Fibroblast of peridontal ligament (primary cell): Measurements from ENCODE around the gene LFNG.
"Not testable (repeated sequence)": the region's sequence is repeated elsewhere in the genome, so short reads cannot be mapped to it uniquely, and the experiment has no call there.

ENCODE experiments used
- DNase-seq: peaks from one replicate; pipeline ENCODE4 v3.0.0-alpha.2; 2010; ENCODE audit errors: extremely low read depth

Gene LFNG

DNA sequence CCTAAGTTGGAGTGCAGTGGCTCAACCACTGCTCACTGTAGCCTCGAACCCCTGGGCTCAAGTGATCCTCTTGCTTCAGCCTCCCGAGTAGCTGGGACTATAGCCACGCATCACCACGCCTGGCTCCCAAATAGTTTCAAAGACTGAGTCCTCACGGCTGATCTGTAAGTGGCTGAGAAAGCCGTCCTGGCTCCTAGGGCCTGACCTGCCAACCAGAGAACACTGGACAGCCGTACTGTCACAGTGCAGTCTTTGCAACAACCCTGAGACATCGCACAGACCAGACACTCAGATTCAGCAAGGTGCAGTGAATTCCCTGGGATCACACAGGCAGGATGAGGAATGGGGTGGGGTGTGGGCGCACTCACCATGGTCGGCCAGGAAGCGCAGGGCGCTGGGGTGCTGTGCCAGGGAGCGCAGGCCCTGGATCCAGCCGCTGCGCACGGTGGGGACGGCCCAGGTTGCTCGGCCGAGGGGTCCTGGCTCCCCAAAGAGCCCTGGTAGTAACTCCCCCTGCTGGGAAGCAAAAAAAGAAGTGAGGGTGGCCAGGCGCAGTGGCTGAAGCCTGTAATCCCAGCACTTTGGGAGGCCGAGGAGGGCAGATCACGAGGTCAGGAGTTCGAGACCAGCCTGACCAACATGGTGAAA, 25.1 kb downstream of the LFNG start:
- DNase-seq, result no peak

- DNase-seq, result no peak
These were observed 26.3 kb downstream of the LFNG start for GRCh38 chr7:2545746-2546425.

DNA sequence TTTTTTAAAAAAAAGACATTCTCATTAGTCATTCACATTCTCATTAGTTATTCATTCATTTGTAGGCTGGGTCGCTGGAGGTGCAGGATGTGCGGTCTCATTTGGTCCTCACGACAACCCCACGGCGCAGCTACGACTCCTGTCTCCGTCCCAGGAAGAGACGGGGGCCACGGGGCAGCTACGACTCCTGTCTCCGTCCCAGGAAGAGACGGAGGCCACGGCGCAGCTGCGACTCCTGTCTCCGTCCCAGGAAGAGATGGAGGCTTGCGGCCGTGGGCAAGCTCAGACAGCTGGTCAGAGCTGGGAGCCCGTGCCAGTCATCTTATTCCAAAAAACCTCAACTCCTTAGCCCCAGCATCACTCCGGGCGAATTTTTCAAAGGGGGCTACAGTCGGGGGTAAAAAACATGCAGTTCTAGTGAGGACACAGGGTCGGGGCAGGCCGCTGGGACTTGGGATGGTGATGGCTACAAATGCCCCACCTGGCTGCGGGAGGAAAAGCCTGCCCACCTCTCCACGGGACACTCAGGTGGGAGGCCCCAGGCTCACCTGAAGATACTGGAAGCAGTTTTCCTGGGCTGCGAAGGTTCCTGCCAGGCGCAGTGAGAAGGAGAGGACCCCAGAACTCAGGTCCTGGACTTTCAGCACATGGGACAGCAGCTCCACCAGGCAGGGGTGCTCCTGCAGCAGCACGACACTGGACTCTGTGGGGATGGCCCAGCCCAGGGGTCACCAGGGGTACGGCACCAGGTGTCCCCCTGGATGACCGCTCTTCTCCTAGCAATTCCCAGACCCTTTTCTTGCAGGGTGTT, 27.4 kb downstream of the LFNG start:
- DNase-seq, result no peak

DNA sequence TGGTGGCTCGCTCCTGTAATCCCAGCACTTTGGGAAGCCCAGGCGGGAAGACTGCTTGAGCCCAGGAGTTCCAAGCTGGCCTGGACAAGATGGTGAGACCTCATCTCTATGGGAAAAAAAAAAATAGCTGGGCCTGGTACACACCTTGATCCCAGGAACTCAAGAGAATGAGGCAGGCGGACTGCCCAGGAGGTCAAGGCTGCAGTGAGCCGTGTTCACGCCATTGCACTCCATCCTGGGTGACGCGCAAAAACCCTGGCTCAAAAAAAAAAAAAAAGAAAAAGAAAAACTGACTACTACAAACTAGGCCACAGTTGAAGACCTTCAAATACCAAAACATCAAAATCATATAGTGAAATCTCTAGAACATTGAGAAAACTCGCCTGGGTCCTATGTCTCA, 31.8 kb downstream of the LFNG start:
- DNase-seq, result no peak

- no peak for DNase-seq
These were observed 33.5 kb downstream of the LFNG start for GRCh38 chr7:2553108-2553507.

DNA sequence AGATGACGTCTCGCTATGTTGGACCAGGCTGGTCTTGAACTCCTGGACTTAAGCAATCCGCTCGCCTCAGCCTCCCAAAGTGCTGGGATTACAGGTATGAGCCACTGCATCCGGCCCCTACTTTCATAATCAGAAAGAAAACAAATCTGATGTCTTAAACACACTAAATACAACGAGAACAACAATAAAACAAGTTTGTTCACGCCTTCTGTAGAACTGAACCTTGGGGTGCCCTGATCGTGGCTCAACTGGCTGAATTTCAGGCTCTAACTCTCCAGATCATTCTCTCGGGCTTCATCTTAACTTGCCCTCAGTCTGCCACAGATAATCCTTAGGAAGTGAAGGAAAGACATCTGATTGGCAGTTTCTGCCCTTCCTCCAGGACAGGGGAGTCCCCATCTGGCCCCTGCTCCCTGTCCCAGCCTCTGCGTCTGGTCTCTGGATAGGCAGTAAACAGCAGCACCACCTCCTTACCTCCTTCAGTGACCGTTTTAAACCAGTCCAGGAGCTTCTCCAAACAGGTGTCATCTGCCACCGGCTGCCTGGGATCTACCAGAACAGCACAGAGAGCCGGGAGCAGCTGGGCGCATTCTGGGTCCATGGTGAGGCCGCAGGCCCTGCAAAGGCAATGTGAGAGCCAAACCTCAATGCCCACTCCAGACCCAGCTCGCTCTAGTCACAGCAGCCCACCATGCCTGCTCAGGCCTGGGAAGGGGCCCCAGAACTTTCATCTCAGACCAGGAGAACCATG, 34.4 kb downstream of the LFNG start:
- DNase-seq, result no peak

DNA sequence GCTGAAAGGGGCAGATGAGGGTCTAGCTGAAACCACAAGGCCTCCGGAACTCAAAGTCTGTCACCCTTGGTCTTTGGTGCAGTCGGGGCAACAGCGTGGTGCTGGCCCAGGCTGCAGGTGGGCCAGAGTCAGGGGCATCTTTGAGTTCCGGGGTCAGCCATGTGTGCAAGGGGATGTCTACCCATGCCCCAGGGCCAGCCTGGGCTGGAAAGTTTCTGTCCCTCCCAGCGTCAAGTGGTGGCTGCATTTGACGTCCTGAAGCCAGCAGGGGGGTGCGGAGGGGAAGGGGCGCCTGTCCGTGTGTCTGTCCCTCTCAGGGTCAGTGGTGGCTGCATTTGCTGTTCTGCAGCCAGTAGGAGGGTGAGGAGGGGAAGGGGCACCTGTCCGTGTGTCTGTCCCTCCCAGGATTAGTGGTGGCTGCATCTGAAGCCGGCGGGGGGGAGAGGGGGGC, 35.1 kb downstream of the LFNG start:
- DNase-seq, result no peak

DNA sequence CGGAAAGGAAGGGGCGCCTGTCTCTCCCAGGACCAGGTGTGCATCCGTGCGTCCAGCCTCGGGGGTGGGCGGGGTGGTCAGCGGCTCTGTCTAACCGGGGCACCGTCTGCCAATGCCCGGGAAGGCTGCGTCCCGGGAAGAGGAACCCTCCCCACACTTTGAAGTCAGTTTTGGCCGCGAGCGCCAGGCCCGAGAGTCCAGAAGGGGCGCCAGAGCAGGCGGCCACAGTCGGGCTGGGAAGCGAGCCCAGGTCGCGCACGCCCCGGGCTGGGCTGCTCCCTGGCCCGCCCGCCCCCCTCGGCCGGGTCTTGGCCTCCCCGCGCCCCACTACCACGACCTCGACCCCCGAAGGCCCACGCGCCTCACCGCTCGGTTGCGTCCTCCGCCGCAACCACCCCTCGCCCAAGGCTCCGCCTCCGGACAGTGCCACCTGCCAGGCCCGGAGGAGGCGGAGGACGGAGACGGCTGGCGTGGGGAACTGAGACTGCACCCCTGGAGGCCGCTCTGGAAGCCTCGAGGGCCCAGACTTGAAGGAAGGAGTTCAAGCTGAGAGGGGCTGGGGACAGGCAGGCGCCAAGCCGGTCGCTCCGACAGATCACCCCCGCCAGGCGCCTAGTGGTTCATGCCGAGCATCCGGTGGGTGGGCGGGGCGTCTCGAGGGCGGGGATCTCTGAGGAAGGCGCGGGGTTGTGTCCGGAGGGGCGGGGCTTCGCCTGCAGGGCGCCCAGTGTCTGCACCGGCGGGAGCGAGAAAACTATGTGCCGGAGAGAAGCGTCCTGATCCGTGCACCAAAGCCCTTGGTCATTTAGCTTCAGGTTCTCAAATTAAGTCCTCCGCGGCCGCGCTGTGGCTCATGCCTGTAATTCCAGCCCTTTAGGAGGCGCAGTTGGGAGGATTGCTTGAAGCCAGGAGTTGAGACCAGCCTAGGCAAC, 35.8 kb downstream of the LFNG start, which contains the start of gene BRAT1:
Gene BRAT1 (minus strand): TSS at position 404 of the 932 bp plus-strand sequence. CDS start 1,093 bp downstream, outside the sequence.
- peak; percentile 83 for DNase-seq

DNA sequence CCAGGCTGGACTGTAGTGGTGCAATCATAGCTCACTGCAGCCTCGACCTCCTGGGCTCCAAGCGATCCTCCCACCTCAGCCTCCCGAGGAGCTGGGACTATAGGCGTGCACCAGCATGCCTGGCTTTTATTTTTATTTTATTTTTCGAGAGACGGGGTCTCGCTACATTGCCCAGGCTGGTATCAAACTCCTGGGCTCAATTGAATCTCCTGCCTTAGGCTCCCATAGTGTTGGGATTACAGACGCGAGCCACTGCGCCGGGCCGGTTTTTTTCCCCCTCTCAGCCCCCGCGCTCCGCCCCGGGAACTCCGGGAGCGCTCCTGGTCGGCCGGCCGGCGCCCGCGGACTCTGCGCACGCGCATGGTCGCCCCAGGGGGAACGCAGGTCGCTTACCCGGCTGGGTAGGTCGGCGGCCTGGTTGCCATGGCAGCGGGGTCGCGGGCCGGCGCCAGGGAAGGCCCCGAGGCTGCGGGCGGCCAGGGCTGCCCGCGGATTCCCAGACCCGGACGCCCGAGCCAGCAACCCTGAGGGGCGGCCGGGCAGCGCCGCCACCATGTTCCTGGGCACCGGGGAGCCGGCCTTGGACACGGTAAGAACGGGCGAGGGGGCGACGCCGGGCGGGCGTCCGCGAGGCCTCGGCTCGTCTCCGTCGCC, 39.2 kb downstream of the LFNG start, which contains the start of gene IQCE:
Gene IQCE (plus strand): TSS at position 351 of the 654 bp plus-strand sequence. CDS start 203 bp downstream, at position 554.
- DNase-seq, result peak; percentile 81

GRCh38 chr7:2559283-2559950, 39.8 kb downstream of the LFNG start:
- DNase-seq, result no peak

- not testable (repeated sequence) for DNase-seq
These were observed 44.4 kb downstream of the LFNG start for GRCh38 chr7:2563955-2564354.

GRCh38 chr7:2564970-2565540, 45.5 kb downstream of the LFNG start:
- DNase-seq, result no peak

DNA sequence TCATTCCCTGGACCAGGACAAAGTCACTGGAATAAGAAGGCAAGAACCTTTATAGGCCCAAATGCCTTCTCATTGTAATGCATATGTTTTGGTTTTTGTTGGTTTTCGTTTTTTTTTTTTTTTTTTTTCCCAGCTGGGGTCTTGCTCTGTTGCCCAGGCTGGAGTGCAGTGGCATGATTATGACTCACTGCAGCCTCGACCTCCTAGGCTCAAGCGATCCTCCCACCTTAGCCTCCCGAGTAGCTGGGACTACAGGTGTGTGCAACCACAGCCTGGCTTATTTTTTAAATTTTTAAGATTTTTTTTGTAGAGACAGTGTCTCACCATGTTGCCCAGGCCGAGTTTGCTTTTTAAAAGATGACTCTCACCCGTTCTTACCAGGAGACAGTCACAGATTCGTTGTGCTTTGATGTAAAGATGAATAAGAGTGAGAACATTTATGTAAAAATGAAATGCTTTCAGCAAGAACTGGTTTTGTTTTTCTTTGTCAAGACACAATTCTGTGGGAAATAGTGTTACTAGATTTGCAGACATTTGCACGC, 46.8 kb downstream of the LFNG start:
- DNase-seq, result no peak

DNA sequence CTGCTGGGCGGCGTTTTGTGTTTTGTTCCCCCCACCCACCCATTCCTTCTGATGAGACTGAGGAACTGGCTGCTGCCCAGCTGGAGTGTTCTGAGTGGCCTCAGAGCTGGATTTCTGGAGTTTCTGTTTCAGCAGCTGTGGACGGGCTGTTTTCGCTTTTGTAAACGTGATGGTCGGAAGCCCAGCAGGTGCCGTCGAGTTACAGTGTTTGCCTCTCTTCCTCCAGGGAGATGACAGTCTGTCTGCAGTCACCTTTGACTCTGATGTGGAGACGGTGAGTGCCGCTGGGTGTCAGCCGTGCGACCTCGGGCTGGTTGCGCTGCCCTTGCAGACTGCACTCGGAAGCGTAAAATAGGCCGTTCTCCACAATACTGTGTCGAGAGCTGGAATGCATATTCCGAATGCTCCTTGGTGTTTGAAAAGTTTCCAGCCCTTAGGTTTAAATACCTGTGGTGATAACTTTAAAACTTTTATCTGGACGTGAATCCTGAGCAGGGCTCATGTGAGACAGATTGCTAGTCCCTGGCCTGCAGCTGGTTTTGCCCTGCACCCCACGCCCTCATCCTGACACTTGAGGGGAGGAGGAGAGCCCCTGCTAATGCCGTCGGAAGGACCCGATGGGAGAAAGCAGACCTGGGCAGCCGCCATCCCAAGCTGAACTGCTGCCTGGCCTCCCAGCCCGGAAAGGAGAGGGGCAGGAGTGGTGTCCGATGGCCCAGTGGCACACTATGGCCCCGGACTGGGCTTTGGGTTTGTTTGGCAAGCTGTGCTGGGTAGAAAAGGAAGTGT, 47.5 kb downstream of the LFNG start:
- DNase-seq, result no peak

- peak; percentile 39 for DNase-seq
These were observed 48.2 kb downstream of the LFNG start for GRCh38 chr7:2567679-2568278.

- no peak for DNase-seq
These were observed 49.1 kb downstream of the LFNG start for GRCh38 chr7:2568521-2569223.

- no peak for DNase-seq
These were observed 49.8 kb downstream of the LFNG start for GRCh38 chr7:2569421-2569820.
